HepG2 (cell line): ENCODE data around the gene CARHSP1. TPM values are rescaled to one million over a fixed set of nuclear protein-coding genes. Genes with fewer than 3 reads are reported as not detected.
A peak's percentile ranks its signal among the peaks of the same experiment; 100 is the strongest.

Source experiments
- ASH2L ChIP-seq: fragments of 300-600, 200-600 bp; sonication (generic); IDR thresholded peaks from 2 replicates; pipeline ENCODE4 v1.7.0; 2017; ENCODE audit warnings: low read depth, mild to moderate bottlenecking, moderate library complexity, mixed read lengths, low read length; ENCODE audit not compliant: insufficient read length
- ATF5 ChIP-seq: sonication (generic); formaldehyde crosslinking; IDR thresholded peaks from 2 replicates; pipeline ENCODE4 v1.4.0; 2020; ENCODE audit warnings: mild to moderate bottlenecking, low read depth, missing genetic modification reagents
- HNF4A ChIP-seq: sonication (generic); formaldehyde crosslinking; IDR thresholded peaks from 2 replicates; pipeline ENCODE4 v1.4.0; 2020; ENCODE audit warnings: missing genetic modification reagents
- HOXA9 ChIP-seq: sonication (generic); formaldehyde crosslinking; IDR thresholded peaks from 2 replicates; pipeline ENCODE4 v1.8.1; 2022; ENCODE audit warnings: missing genetic modification reagents, mild to moderate bottlenecking, moderate library complexity, borderline replicate concordance
- KAT8 ChIP-seq: IDR thresholded peaks from 2 replicates; pipeline ENCODE4 v1.6.1; 2016; ENCODE audit warnings: missing genetic modification reagents, missing compliant biosample characterization
- MBNL3 ChIP-seq: fragments of 250-450 bp; sonication (Bioruptor Pico); conservative IDR thresholded peaks from 2 replicates; pipeline ENCODE4 v1.8.0; 2022; ENCODE audit warnings: mild to moderate bottlenecking, inconsistent platforms
- NCOR1 ChIP-seq: fragments of 200-600 bp; sonication (generic); IDR thresholded peaks from 2 replicates; pipeline ENCODE4 v1.7.0; 2017; ENCODE audit warnings: antibody characterized with exemption, low read length, borderline replicate concordance
- NR1H2 ChIP-seq: sonication (generic); formaldehyde crosslinking; IDR thresholded peaks from 2 replicates; pipeline ENCODE4 v1.8.1; 2022; ENCODE audit warnings: low read depth, missing genetic modification reagents, borderline replicate concordance
- PBX2 ChIP-seq: IDR thresholded peaks from 2 replicates; pipeline ENCODE4 v1.6.1; 2016; ENCODE audit warnings: control low read depth
- PRMT3 ChIP-seq: sonication (generic); formaldehyde crosslinking; IDR thresholded peaks from 2 replicates; pipeline ENCODE4 v1.8.1; 2022; ENCODE audit warnings: low read depth, mild to moderate bottlenecking, moderate library complexity, missing genetic modification reagents, borderline replicate concordance
- RORA ChIP-seq: sonication (generic); formaldehyde crosslinking; IDR thresholded peaks from 2 replicates; pipeline ENCODE4 v1.5.0; 2020; ENCODE audit warnings: mild to moderate bottlenecking, missing genetic modification reagents, moderate library complexity
- THAP7 ChIP-seq: sonication (generic); formaldehyde crosslinking; IDR thresholded peaks from 2 replicates; pipeline ENCODE4 v1.8.1; 2023; ENCODE audit warnings: mild to moderate bottlenecking, missing genetic modification reagents
- ZIK1 ChIP-seq: sonication (generic); formaldehyde crosslinking; IDR thresholded peaks from 2 replicates; pipeline ENCODE4 v1.5.0; 2020; ENCODE audit warnings: mild to moderate bottlenecking, low read depth, missing genetic modification reagents, borderline replicate concordance
- ZNF205 ChIP-seq: IDR thresholded peaks from 2 replicates; pipeline ENCODE4 v1.6.1; 2018; ENCODE audit warnings: missing biosample characterization, missing genetic modification reagents
- ZNF354B ChIP-seq: sonication (generic); formaldehyde crosslinking; IDR thresholded peaks from 2 replicates; pipeline ENCODE4 v1.8.0; 2022; ENCODE audit warnings: mild to moderate bottlenecking, missing genetic modification reagents
- ZNF567 ChIP-seq: sonication (generic); formaldehyde crosslinking; IDR thresholded peaks from 2 replicates; pipeline ENCODE4 v1.8.1; 2023; ENCODE audit warnings: mild to moderate bottlenecking, missing genetic modification reagents, borderline replicate concordance
- ZNF576 ChIP-seq: sonication (generic); formaldehyde crosslinking; IDR thresholded peaks from 2 replicates; pipeline ENCODE4 v1.4.0; 2020; ENCODE audit warnings: mild to moderate bottlenecking, missing genetic modification reagents
- ZNF772 ChIP-seq: sonication (generic); formaldehyde crosslinking; IDR thresholded peaks from 2 replicates; pipeline ENCODE4 v1.5.0; 2020; ENCODE audit warnings: mild to moderate bottlenecking, missing genetic modification reagents
- polyA plus RNA-seq, 8 experiments: library from polyadenylated mRNA; depleted of rRNA in 3 of 8; stranded (reverse) in 7 of 8; unstranded in 1 of 8; fragments of >200 nt; fragmentation: Illumina TruSeq in 4 of 8; extraction: Trizol in 4 of 8; gene quantifications; 2 replicates each; pipeline versions ENCODE4 v1.2.1 to v1.2.3, GENCODE V29; 2011 to 2016; ENCODE audit warnings: low read depth in 4 of 8, missing spikeins in 1 of 8, mixed read lengths in 1 of 8; ENCODE audit not compliant: insufficient read depth in 1 of 8
- total RNA-seq, 5 experiments: library from RNA; depleted of rRNA; stranded (reverse); fragments of >200 nt; fragmentation: Illumina TruSeq; extraction: Trizol; gene quantifications; 2 replicates each; pipeline ENCODE4 v1.2.3, GENCODE V29; 2016; ENCODE audit warnings: low read depth in 1 of 5
- TF ChIP-seq, protein P1 (sequence below): sonication (generic); formaldehyde crosslinking; IDR thresholded peaks from 2 replicates; pipeline ENCODE4 v1.5.0; 2020; ENCODE audit warnings: missing genetic modification reagents, mild to moderate bottlenecking, borderline replicate concordance
- TF ChIP-seq, protein P2 (sequence below): sonication (generic); formaldehyde crosslinking; IDR thresholded peaks from 2 replicates; pipeline ENCODE4 v1.5.1; 2020; ENCODE audit warnings: missing genetic modification reagents, mild to moderate bottlenecking, borderline replicate concordance

CARHSP1 gene
- total and polyA plus RNA-seq, 2 of the 13 experiments (the other 11 are each of a cell fraction or from before 2014, with no cell fraction given): 173 to 345 TPM

DNA sequence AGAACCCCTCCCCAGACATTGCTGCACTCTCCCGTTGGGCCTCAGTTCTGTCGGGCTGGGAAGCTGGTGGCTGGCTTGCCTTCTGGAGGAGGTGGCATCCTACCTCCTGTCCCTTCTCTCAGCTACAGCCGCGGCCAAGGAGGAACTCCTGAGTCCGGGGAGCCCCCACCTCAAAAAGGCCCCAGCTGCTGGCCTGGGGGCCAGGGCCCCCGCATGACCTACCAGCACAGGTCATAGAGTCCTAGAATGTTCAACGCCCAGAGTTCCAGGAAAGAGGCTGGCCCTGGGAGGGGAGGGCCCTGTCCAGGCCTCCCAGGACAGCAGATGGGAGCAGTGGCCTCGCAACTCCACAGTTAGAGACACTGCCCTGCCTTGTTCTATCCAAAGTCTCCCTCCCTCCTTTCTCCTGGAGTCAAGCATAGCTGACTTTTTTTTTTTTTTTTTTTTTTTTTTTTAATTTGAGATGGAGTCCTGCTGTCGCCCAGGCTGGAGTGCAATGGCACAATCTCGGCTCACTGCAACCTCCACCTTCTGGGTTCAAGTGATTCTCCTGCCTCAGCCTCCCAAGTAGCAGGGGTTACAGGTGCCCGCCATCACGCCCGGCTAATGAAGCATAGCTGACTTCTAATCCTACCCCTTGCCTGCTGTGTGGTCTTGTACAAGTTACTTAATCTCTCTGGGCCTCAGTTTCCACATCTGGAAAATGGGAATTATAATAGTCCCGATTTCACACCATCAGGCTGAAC lies 7.1 kb downstream of the CARHSP1 start (continued):
- TF ChIP-seq THAP7 (0 out of 2 replicates have a peak, but pooled peaks have one; percentile 29), NR1H2 (no peak), RORA (CRISPR knock-in tag) (no peak), KAT8 (CRISPR knock-in tag) (no peak), PRMT3 (CRISPR knock-in tag) (no peak), ATF5 (CRISPR knock-in tag) (no peak), MBNL3 (CRISPR knock-in tag) (no peak), PBX2 (CRISPR knock-in tag) (no peak), ZNF576 (peak; percentile 80; the same call in 1 of the 2 replicates), HNF4A (peak; percentile 54; the same call in 1 of the 2 replicates), ZNF567 (CRISPR knock-in tag) (no peak), ZIK1 (CRISPR knock-in tag) (no peak), ZNF772 (no peak), ASH2L (no peak), ZNF354B (CRISPR knock-in tag) (0 out of 2 replicates have a peak, but pooled peaks have one; percentile 49), NCOR1 (no peak), ZNF205 (no peak), HOXA9 (CRISPR knock-in tag) (no peak)
- TF ChIP-seq, protein P1, sequence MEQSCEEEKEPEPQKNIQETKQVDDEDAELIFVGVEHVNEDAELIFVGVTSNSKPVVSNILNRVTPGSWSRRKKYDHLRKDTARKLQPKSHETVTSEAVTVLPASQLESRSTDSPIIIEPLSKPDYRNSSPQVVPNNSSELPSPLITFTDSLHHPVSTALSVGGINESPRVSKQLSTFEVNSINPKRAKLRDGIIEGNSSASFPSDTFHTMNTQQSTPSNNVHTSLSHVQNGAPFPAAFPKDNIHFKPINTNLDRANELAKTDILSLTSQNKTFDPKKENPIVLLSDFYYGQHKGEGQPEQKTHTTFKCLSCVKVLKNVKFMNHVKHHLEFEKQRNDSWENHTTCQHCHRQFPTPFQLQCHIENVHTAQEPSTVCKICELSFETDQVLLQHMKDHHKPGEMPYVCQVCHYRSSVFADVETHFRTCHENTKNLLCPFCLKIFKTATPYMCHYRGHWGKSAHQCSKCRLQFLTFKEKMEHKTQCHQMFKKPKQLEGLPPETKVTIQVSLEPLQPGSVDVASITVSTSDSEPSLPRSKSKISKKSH: peak; percentile 48; the same call in 1 of the 2 replicates
- TF ChIP-seq, protein P2, sequence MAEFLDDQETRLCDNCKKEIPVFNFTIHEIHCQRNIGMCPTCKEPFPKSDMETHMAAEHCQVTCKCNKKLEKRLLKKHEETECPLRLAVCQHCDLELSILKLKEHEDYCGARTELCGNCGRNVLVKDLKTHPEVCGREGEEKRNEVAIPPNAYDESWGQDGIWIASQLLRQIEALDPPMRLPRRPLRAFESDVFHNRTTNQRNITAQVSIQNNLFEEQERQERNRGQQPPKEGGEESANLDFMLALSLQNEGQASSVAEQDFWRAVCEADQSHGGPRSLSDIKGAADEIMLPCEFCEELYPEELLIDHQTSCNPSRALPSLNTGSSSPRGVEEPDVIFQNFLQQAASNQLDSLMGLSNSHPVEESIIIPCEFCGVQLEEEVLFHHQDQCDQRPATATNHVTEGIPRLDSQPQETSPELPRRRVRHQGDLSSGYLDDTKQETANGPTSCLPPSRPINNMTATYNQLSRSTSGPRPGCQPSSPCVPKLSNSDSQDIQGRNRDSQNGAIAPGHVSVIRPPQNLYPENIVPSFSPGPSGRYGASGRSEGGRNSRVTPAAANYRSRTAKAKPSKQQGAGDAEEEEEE (CRISPR knock-in tag): no peak
